Measurements from ENCODE around the gene POU5F2.
A peak's percentile ranks its signal among the peaks of the same experiment; 100 is the strongest.

POU5F2 gene

DNA sequence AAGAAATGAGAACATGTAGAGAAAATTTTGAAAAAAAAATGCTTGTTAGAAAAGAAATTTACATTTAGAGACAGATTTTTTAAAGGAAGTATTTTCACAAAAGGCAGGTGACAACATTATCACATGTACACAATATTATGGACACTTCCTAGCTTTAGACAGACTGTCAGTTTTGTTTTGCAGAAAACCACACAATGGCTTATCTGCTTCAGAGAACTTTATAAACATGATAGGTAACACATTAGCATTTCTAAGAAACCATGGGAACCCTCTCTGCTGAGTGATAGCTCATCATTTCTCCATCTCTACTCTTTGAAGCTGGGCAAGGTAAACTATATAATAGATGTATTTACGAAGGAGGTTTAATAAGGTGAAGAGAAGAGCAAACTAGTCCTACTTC is 25.6 kb downstream of the POU5F2 start:
- no peak for DNase-seq

DNA sequence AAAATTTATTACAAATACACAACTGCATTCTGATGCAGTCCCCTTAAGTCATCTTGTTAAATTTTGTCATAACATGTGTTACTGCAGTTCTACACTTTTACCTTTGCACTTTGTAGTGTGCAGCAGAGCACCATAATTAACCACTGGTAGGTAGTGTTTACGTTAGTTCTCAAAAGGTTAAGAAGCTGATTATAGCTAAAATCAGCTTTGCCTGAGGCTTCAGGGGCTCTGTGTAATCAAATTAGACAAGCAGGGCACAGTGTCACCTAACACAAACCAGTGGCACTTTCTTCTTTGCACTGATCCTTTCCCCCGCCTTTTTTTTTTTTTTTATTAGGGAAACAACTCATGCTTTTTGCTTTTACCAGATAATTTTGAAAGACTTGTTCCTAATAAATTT is 26.1 kb downstream of the POU5F2 start:
- peak; percentile 11 for DNase-seq

DNA sequence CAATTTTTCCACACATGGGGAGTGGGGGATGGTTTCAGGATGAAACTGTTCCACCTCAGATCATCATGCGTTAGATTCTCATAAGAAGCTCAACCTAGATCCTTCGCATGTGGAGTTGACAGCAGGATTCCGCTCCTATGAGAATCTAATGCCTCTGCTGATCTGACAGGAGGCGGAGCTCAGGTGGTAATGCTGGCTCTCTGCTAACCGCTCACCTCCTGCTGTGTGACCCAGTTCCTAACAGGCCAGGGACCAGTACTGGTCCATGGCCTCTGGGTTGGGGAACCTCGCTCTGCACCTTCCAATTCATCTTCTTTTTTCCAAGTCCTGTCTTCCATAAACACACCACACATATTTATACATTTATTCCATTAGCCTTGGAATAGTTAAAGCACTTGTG is 33.0 kb downstream of the POU5F2 start:
- DNase-seq, result no peak

DNA sequence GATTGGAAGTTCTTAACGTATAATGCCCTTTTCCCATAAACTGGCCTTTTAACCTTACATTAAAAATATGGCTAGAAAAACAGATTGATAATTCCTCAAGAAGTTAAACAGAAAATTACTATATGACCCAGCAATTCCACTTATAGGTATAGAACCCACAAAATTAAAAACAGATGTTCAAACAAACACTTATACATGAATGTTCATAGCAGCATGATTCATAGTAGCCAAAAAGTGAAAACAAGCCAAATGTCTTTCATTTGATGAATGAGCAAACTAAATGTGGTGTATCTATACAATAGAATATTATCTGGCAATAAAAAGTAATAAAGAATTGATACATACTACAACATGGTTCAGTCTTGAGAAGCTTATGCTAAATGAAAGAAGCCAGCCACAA is 35.5 kb downstream of the POU5F2 start:
- DNase-seq, result no peak

DNA sequence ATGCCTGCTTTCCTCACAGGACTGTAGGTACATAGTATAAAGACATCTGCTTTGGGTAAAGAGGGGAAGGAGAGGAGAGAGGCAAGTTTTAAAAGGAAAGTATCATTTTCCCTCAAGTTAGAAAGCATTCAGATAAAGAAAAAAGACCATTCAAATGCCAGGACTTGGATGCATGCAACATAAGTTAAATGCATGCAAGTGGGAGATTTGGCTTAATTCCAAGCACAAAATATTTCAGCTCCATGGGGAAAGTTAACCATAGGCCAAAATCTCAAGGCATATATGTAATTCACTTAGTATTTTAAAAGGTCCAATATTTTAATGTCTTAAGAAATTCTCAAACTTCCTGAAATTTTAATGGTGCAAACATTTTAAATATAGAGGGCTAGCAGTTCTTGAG is 36.4 kb downstream of the POU5F2 start:
- DNase-seq, result no peak

DNA sequence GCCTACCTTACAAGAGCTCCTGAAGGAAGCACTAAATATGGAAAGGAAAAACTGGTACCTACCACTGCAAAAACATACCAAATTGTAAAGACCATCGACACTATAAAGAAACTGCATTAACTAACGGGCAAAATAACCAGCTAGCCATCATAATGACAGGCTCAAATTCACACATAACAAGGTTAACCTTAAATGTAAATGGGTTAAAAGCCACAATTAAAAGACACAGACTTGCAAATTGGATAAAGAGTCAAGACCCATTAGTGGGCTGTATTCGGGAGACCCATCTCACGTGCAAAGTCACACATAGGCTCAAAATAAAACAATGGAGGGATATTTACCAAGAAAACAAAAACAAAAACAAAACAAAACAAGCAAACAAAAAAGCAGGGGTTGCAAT is 49.4 kb downstream of the POU5F2 start:
- no peak for DNase-seq

All from DMS153 (cell line).